RWPE2 (cell line): ENCODE results near the gene PI4KA.
"Not testable (repeated sequence)": the region's sequence is repeated elsewhere in the genome, so short reads cannot be mapped to it uniquely, and the experiment has no call there.

Source experiments
- ATAC-seq: fragments of 200-7000 bp; cut with Tn5 transposase; 3 replicates; pipeline ENCODE4 v1.9.1; 2021; ENCODE audit warnings: low read depth
- DNase-seq: peaks from one replicate; pipeline ENCODE4 v3.0.0-alpha.2; 2020; ENCODE audit warnings: low spot score
- H3K27ac ChIP-seq: fragments of 450-650 bp; 2 replicates; pipeline ENCODE4 v1.5.1; 2017; ENCODE audit warnings: mild to moderate bottlenecking; ENCODE audit not compliant: poor library complexity, severe bottlenecking
- H3K27me3 ChIP-seq: fragments of 250-450 bp; sonication (Bioruptor Pico); 2 replicates; pipeline ENCODE4 v1.5.1; 2021; ENCODE audit warnings: mild to moderate bottlenecking, moderate library complexity; ENCODE audit not compliant: insufficient read depth, poor library complexity, severe bottlenecking
- H3K36me3 ChIP-seq: fragments of 250-450 bp; sonication (Bioruptor Pico); 2 replicates; pipeline ENCODE4 v1.5.1; 2020; ENCODE audit warnings: low read depth, mild to moderate bottlenecking, moderate library complexity
- H3K4me1 ChIP-seq: fragments of 250-450 bp; sonication (Bioruptor Pico); 2 replicates; pipeline ENCODE4 v1.5.1; 2021; ENCODE audit warnings: mild to moderate bottlenecking, moderate library complexity; ENCODE audit not compliant: insufficient read depth, poor library complexity, severe bottlenecking
- H3K4me3 ChIP-seq: fragments of 250-450 bp; sonication (Bioruptor Pico); 2 replicates; pipeline ENCODE4 v1.5.1; 2021; ENCODE audit warnings: mild to moderate bottlenecking, moderate library complexity; ENCODE audit not compliant: severe bottlenecking
- H3K9me3 ChIP-seq: fragments of 250-450 bp; sonication (Bioruptor Pico); 2 replicates; pipeline ENCODE4 v1.5.1; 2021; ENCODE audit warnings: mild to moderate bottlenecking, moderate library complexity; ENCODE audit not compliant: severe bottlenecking
- CTCF ChIP-seq: fragments of 450-650 bp; IDR thresholded peaks from one replicate; pipeline ENCODE4 v1.5.1; 2017; ENCODE audit warnings: mild to moderate bottlenecking, moderate library complexity; ENCODE audit not compliant: poor library complexity, severe bottlenecking

The PI4KA gene

GRCh38 chr22:20823264-20823663 lies 35.3 kb downstream of the PI4KA start:
- Histone ChIP-seq H3K9me3 (no peaks in the 10 kb centered on the region), H3K27ac (no peak overlapping the region), H3K36me3 (peaks cover 29% of the 10 kb centered on the region), H3K4me3 (no peak overlapping the region), H3K4me1 (no peaks in the 10 kb centered on the region), H3K27me3 (no peaks in the 10 kb centered on the region)
- no peak for TF ChIP-seq CTCF
- ATAC-seq (no peak), DNase-seq (no peak)

DNA sequence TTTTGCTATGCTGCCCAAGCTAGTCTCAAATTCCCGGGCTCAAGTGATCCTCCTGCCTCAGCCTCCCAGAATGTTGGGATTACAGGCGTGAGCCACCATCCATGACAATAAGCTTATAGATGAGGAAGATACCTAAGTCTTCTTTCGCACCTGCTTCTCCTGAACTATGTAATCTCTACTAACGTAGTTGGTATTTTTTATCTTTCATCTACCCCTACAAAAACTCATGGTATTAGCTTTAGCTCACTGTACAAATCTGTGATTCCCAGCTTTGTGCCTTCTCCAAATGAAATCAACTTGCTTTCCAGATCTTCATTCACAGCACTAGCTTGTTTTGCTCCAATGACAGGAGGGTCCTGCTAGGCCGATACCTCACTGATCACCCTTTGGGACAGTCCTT lies 36.4 kb downstream of the PI4KA start:
- DNase-seq (no peak), ATAC-seq (no peak)
- Histone ChIP-seq H3K27me3 (no peaks in the 10 kb centered on the region), H3K27ac (no peak overlapping the region), H3K4me1 (no peaks in the 10 kb centered on the region), H3K4me3 (no peak overlapping the region), H3K9me3 (no peaks in the 10 kb centered on the region), H3K36me3 (peaks cover 34% of the 10 kb centered on the region)
- no peak for TF ChIP-seq CTCF

GRCh38 chr22:20821717-20822239 lies 36.8 kb downstream of the PI4KA start:
- H3K4me3 ChIP-seq, DNase-seq, H3K4me1 ChIP-seq, ATAC-seq, H3K27me3 ChIP-seq, H3K9me3 ChIP-seq, H3K27ac ChIP-seq: not testable (repeated sequence)
- peaks cover 34% of the 10 kb centered on the region for H3K36me3 ChIP-seq

DNA sequence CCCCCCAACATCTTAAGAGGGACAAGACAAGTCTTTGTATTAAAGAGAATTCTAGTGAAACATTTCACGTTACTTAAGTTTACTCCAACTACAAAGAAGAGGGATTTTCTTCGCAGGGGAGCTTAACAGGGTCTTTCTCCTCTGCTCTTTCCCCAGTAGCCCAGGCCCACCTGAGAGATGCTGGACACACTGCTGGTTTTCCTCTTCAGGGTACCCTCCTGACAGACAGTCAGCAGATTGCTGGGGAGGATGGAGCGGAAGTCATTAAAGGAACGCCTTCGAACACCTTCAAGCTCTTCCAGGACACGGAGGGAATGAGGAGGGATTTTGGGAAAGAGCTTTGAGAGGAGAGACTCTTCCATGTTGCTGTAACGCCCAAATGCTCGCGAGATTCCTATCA lies 39.1 kb downstream of the PI4KA start:
- Histone ChIP-seq H3K4me1 (no peaks in the 10 kb centered on the region), H3K27me3 (no peaks in the 10 kb centered on the region), H3K4me3 (no peak overlapping the region), H3K9me3 (no peaks in the 10 kb centered on the region), H3K36me3 (peaks cover 31% of the 10 kb centered on the region), H3K27ac (no peak overlapping the region)
- no peak for TF ChIP-seq CTCF
- no peak for DNase-seq
- ATAC-seq, result no peak

DNA sequence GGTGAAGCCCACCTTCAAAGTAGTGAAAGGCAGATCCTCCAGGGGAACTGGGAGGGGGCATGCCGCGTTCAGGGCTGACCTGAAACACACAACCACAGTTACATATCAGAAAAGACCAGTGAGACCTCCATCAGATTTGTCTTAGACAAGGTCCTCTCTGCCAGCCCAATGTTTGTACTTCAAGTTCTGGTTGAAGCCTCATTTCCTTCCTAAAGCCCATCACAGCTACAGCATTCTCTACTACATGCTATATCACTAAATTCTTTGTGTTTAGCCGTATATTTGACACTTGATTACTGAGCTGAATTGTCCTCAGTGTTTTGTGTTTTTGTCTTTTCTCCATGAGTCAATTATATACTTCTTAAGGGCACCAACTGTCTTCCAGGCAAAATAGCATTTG lies 40.1 kb downstream of the PI4KA start:
- H3K36me3 ChIP-seq, result peaks cover 33% of the 10 kb centered on the region
- no peaks in the 10 kb centered on the region for H3K4me1 ChIP-seq
- no peaks in the 10 kb centered on the region for H3K9me3 ChIP-seq
- no peaks in the 10 kb centered on the region for H3K27me3 ChIP-seq
- no peak overlapping the region for H3K4me3 ChIP-seq
- no peak for ATAC-seq
- no peak overlapping the region for H3K27ac ChIP-seq
- no peak for DNase-seq
- no peak for TF ChIP-seq CTCF
